ENCODE measurements around the gene TCHH.

TCHH gene

GRCh38 chr1:152141971-152142584 lies 26.8 kb upstream of the TCHH start:
- no CpG with 5 or more reads among the region's 1 CpG for WGBS (ENCODE audit: insufficient coverage)

GRCh38 chr1:152137215-152137614 lies 22.0 kb upstream of the TCHH start:
- ChIA-PET CTCF (interaction anchor here (1.1 to 6.6 kb wide), 3 partner anchors 39 to 84 kb away, joined by 3 to 83 read pairs (median 5); no protein-coding TSS in a partner anchor), POLR2A (no interaction called here)
- Histone ChIP-seq H3K9me3 (ENCODE audit: control extremely low read depth in 1 of 5, control insufficient read depth in 4 of 5, insufficient read depth in 2 of 5, low read depth in 1 of 5, low read length in 4 of 5) (peaks cover 3 to 16% (median 7%) of the 10 kb centered on the region in 5 experiments), H3K4me3 (ENCODE audit: control insufficient read depth in 1 of 7, extremely low read depth in 1 of 7, insufficient read depth in 4 of 7, low read depth in 2 of 7, low read length in 6 of 7) (no peak overlapping the region), H3K27me3 (replicated peaks in 2 of 5; ENCODE audit: control insufficient read depth in 4 of 5, insufficient read depth in 5 of 5, low read length in 4 of 5) (peaks cover 5 to 22% (median 13%) of the 10 kb centered on the region in 5 experiments), H3K27ac (ENCODE audit: insufficient read depth in 1 of 2, low read depth in 1 of 2, low read length in 2 of 2, poor library complexity in 1 of 2, severe bottlenecking in 2 of 2) (no peak overlapping the region), H3K36me3 (ENCODE audit: control insufficient read depth in 4 of 4, insufficient read depth in 4 of 4, low read length in 3 of 4) (no peaks in the 10 kb centered on the region), H3K4me1 (ENCODE audit: control extremely low read depth in 1 of 4, control insufficient read depth in 4 of 4, insufficient read depth in 4 of 4, low read length in 3 of 4) (no peaks in the 10 kb centered on the region)
- DNase-seq, result no peak

More at GRCh38 chr1:152141971-152142584, 26.8 kb upstream of the TCHH start:
- H3K27me3 ChIP-seq (replicated peaks in 2 of 5; ENCODE audit: control insufficient read depth in 4 of 5, insufficient read depth in 5 of 5, low read length in 4 of 5), result peaks cover 0 to 18% (median 9%) of the 10 kb centered on the region in 5 experiments
- H3K9me3 ChIP-seq (ENCODE audit: control extremely low read depth in 1 of 5, control insufficient read depth in 4 of 5, insufficient read depth in 2 of 5, low read depth in 1 of 5, low read length in 4 of 5), result peaks cover 0 to 4% (median 0%) of the 10 kb centered on the region in 5 experiments
- peak; percentile 60 to 74 (median 63) for DNase-seq
- no peak overlapping the region for H3K27ac ChIP-seq (ENCODE audit: insufficient read depth in 1 of 2, low read depth in 1 of 2, low read length in 2 of 2, poor library complexity in 1 of 2, severe bottlenecking in 2 of 2)
- POLR2A ChIA-PET, result no interaction called here
- no peaks in the 10 kb centered on the region for H3K36me3 ChIP-seq (ENCODE audit: control insufficient read depth in 4 of 4, insufficient read depth in 4 of 4, low read length in 3 of 4)
- CTCF ChIA-PET, result interaction anchor here (0.7 to 6.6 kb wide), 10 partner anchors 10 to 89 kb away, joined by 3 to 83 read pairs (median 6); no protein-coding TSS in a partner anchor
- no peak overlapping the region for H3K4me3 ChIP-seq (ENCODE audit: control insufficient read depth in 1 of 7, extremely low read depth in 1 of 7, insufficient read depth in 4 of 7, low read depth in 2 of 7, low read length in 6 of 7)
- H3K4me1 ChIP-seq (ENCODE audit: control extremely low read depth in 1 of 4, control insufficient read depth in 4 of 4, insufficient read depth in 4 of 4, low read length in 3 of 4), result no peaks in the 10 kb centered on the region

- DNase-seq, result no peak
- peaks cover 2 to 24% (median 16%) of the 10 kb centered on the region in 5 experiments for H3K27me3 ChIP-seq (replicated peaks in 2 of 5; ENCODE audit: control insufficient read depth in 4 of 5, insufficient read depth in 5 of 5, low read length in 4 of 5)
- H3K4me1 ChIP-seq (ENCODE audit: control extremely low read depth in 1 of 4, control insufficient read depth in 4 of 4, insufficient read depth in 4 of 4, low read length in 3 of 4), result no peaks in the 10 kb centered on the region
- POLR2A ChIA-PET, result no interaction called here
- no peak overlapping the region for H3K27ac ChIP-seq (ENCODE audit: insufficient read depth in 1 of 2, low read depth in 1 of 2, low read length in 2 of 2, poor library complexity in 1 of 2, severe bottlenecking in 2 of 2)
- H3K36me3 ChIP-seq (ENCODE audit: control insufficient read depth in 4 of 4, insufficient read depth in 4 of 4, low read length in 3 of 4), result no peaks in the 10 kb centered on the region
- peaks cover 7 to 19% (median 10%) of the 10 kb centered on the region in 5 experiments for H3K9me3 ChIP-seq (ENCODE audit: control extremely low read depth in 1 of 5, control insufficient read depth in 4 of 5, insufficient read depth in 2 of 5, low read depth in 1 of 5, low read length in 4 of 5)
- H3K4me3 ChIP-seq (ENCODE audit: control insufficient read depth in 1 of 7, extremely low read depth in 1 of 7, insufficient read depth in 4 of 7, low read depth in 2 of 7, low read length in 6 of 7), result no peak overlapping the region
- CTCF ChIA-PET, result interaction anchor here (1.0 to 1.5 kb wide), 3 partner anchors 9 to 36 kb away, joined by 3 read pairs; no protein-coding TSS in a partner anchor
Measured at GRCh38 chr1:152130186-152130585, 14.9 kb upstream of the TCHH start.

GRCh38 chr1:152127673-152128072 lies 12.4 kb upstream of the TCHH start:
- Histone ChIP-seq H3K4me1 (ENCODE audit: control extremely low read depth in 1 of 4, control insufficient read depth in 4 of 4, insufficient read depth in 4 of 4, low read length in 3 of 4) (no peaks in the 10 kb centered on the region), H3K9me3 (ENCODE audit: control extremely low read depth in 1 of 5, control insufficient read depth in 4 of 5, insufficient read depth in 2 of 5, low read depth in 1 of 5, low read length in 4 of 5) (peaks cover 3 to 8% (median 7%) of the 10 kb centered on the region in 5 experiments), H3K36me3 (ENCODE audit: control insufficient read depth in 4 of 4, insufficient read depth in 4 of 4, low read length in 3 of 4) (no peaks in the 10 kb centered on the region), H3K27me3 (replicated peaks in 2 of 5; ENCODE audit: control insufficient read depth in 4 of 5, insufficient read depth in 5 of 5, low read length in 4 of 5) (peaks cover 0 to 31% (median 13%) of the 10 kb centered on the region in 5 experiments), H3K27ac (ENCODE audit: insufficient read depth in 1 of 2, low read depth in 1 of 2, low read length in 2 of 2, poor library complexity in 1 of 2, severe bottlenecking in 2 of 2) (no peak overlapping the region), H3K4me3 (ENCODE audit: control insufficient read depth in 1 of 7, extremely low read depth in 1 of 7, insufficient read depth in 4 of 7, low read depth in 2 of 7, low read length in 6 of 7) (no peak overlapping the region)
- CTCF ChIA-PET, result no interaction called here
- DNase-seq, result no peak
- POLR2A ChIA-PET, result no interaction called here

GRCh38 chr1:152125834-152126443 lies 10.7 kb upstream of the TCHH start:
- no peaks in the 10 kb centered on the region for H3K9me3 ChIP-seq (ENCODE audit: control extremely low read depth in 1 of 5, control insufficient read depth in 4 of 5, insufficient read depth in 2 of 5, low read depth in 1 of 5, low read length in 4 of 5)
- ChIA-PET CTCF (interaction anchor here (1.4 kb wide), 1 partner anchor 16 kb away, joined by 4 read pairs; no protein-coding TSS in a partner anchor), POLR2A (no interaction called here)
- H3K27ac ChIP-seq (ENCODE audit: insufficient read depth in 1 of 2, low read depth in 1 of 2, low read length in 2 of 2, poor library complexity in 1 of 2, severe bottlenecking in 2 of 2), result no peak overlapping the region
- H3K27me3 ChIP-seq (replicated peaks in 2 of 5; ENCODE audit: control insufficient read depth in 4 of 5, insufficient read depth in 5 of 5, low read length in 4 of 5), result peaks cover 3 to 36% (median 10%) of the 10 kb centered on the region in 5 experiments
- H3K4me1 ChIP-seq (ENCODE audit: control extremely low read depth in 1 of 4, control insufficient read depth in 4 of 4, insufficient read depth in 4 of 4, low read length in 3 of 4), result no peaks in the 10 kb centered on the region
- no peak for DNase-seq
- 83% methylated on average over 5 of the region's 6 CpGs for WGBS (ENCODE audit: insufficient coverage)
- H3K4me3 ChIP-seq (ENCODE audit: control insufficient read depth in 1 of 7, extremely low read depth in 1 of 7, insufficient read depth in 4 of 7, low read depth in 2 of 7, low read length in 6 of 7), result no peak overlapping the region
- no peaks in the 10 kb centered on the region for H3K36me3 ChIP-seq (ENCODE audit: control insufficient read depth in 4 of 4, insufficient read depth in 4 of 4, low read length in 3 of 4)

GRCh38 chr1:152118915-152119314 lies 3.7 kb upstream of the TCHH start:
- Histone ChIP-seq H3K4me3 (ENCODE audit: control insufficient read depth in 1 of 7, extremely low read depth in 1 of 7, insufficient read depth in 4 of 7, low read depth in 2 of 7, low read length in 6 of 7) (no peak overlapping the region), H3K36me3 (ENCODE audit: control insufficient read depth in 4 of 4, insufficient read depth in 4 of 4, low read length in 3 of 4) (no peaks in the 10 kb centered on the region), H3K4me1 (ENCODE audit: control extremely low read depth in 1 of 4, control insufficient read depth in 4 of 4, insufficient read depth in 4 of 4, low read length in 3 of 4) (no peaks in the 10 kb centered on the region), H3K27me3 (replicated peaks in 2 of 5; ENCODE audit: control insufficient read depth in 4 of 5, insufficient read depth in 5 of 5, low read length in 4 of 5) (peaks cover 15 to 64% (median 25%) of the 10 kb centered on the region in 5 experiments), H3K9me3 (ENCODE audit: control extremely low read depth in 1 of 5, control insufficient read depth in 4 of 5, insufficient read depth in 2 of 5, low read depth in 1 of 5, low read length in 4 of 5) (no peaks in the 10 kb centered on the region), H3K27ac (ENCODE audit: insufficient read depth in 1 of 2, low read depth in 1 of 2, low read length in 2 of 2, poor library complexity in 1 of 2, severe bottlenecking in 2 of 2) (no peak overlapping the region)
- DNase-seq, result no peak
- ChIA-PET CTCF (interaction anchor here (1.5 kb wide), 1 partner anchor 11 kb away, joined by 3 read pairs; no protein-coding TSS in a partner anchor), POLR2A (no interaction called here)
- no CpG with 5 or more reads among the region's 1 CpG for WGBS (ENCODE audit: insufficient coverage)

- ChIA-PET CTCF (interaction anchor here (0.9 kb wide), 1 partner anchor 28 kb away, joined by 3 read pairs; no protein-coding TSS in a partner anchor), POLR2A (no interaction called here)
- Histone ChIP-seq H3K36me3 (ENCODE audit: control insufficient read depth in 4 of 4, insufficient read depth in 4 of 4, low read length in 3 of 4) (no peaks in the 10 kb centered on the region), H3K9me3 (ENCODE audit: control extremely low read depth in 1 of 5, control insufficient read depth in 4 of 5, insufficient read depth in 2 of 5, low read depth in 1 of 5, low read length in 4 of 5) (peaks cover 0 to 22% (median 9%) of the 10 kb centered on the region in 5 experiments), H3K27ac (ENCODE audit: insufficient read depth in 1 of 2, low read depth in 1 of 2, low read length in 2 of 2, poor library complexity in 1 of 2, severe bottlenecking in 2 of 2) (no peak overlapping the region), H3K4me3 (ENCODE audit: control insufficient read depth in 1 of 7, extremely low read depth in 1 of 7, insufficient read depth in 4 of 7, low read depth in 2 of 7, low read length in 6 of 7) (peak overlapping the region in 5 of 7 experiments; percentile 4 to 71 (median 63)), H3K27me3 (replicated peaks in 2 of 5; ENCODE audit: control insufficient read depth in 4 of 5, insufficient read depth in 5 of 5, low read length in 4 of 5) (peaks cover 31 to 93% (median 62%) of the 10 kb centered on the region in 5 experiments), H3K4me1 (ENCODE audit: control extremely low read depth in 1 of 4, control insufficient read depth in 4 of 4, insufficient read depth in 4 of 4, low read length in 3 of 4) (peaks cover 3 to 48% (median 46%) of the 10 kb centered on the region in 4 experiments)
- no peak for DNase-seq
- WGBS (ENCODE audit: insufficient coverage), result 23% methylated on average over 6 of the region's 13 CpGs
Measured at GRCh38 chr1:152112885-152113432, 2.3 kb downstream of the TCHH start.
